Smooth muscle cell (in vitro differentiated cells): Measurements from ENCODE around the gene COIL. TPM values are rescaled to one million over a fixed set of nuclear protein-coding genes. Genes with fewer than 3 reads are reported as not detected.

Experiments used
- DNase-seq: peaks from one replicate; lab custom pipeline; 2025; ENCODE audit not compliant: unreplicated experiment; lab: John Stamatoyannopoulos, UW
- H2AFZ ChIP-seq: fragments of 200-600 bp; sonication (generic); 2 replicates; pipeline ENCODE4 v1.6.0; 2016; ENCODE audit warnings: antibody characterized with exemption, low read depth, mild to moderate bottlenecking
- H3F3A ChIP-seq: fragments of 200-600 bp; sonication (generic); 2 replicates; pipeline ENCODE4 v1.6.0; 2017; ENCODE audit warnings: antibody characterized with exemption, low read depth
- H3K27ac ChIP-seq: fragments of 200-600 bp; sonication (generic); 2 replicates; pipeline ENCODE4 v1.5.1; 2016; ENCODE audit warnings: low read depth, mild to moderate bottlenecking
- H3K27me3 ChIP-seq: fragments of 200-600 bp; sonication (generic); 2 replicates; pipeline ENCODE4 v1.6.1; 2016; ENCODE audit warnings: low read depth, mild to moderate bottlenecking
- H3K36me3 ChIP-seq: fragments of 200-600 bp; sonication (generic); 2 replicates; pipeline ENCODE4 v1.5.1; 2016; ENCODE audit warnings: low read depth
- H3K4me1 ChIP-seq: fragments of 200-600 bp; sonication (generic); 2 replicates; pipeline ENCODE4 v1.5.1; 2016; ENCODE audit warnings: low read depth
- H3K4me2 ChIP-seq: fragments of 200-600 bp; sonication (generic); 2 replicates; pipeline ENCODE4 v1.6.0; 2016; ENCODE audit warnings: mild to moderate bottlenecking
- H3K4me3 ChIP-seq: fragments of 200-600 bp; sonication (generic); 2 replicates; pipeline ENCODE4 v1.5.1; 2016; ENCODE audit warnings: mild to moderate bottlenecking
- H3K79me2 ChIP-seq: fragments of 200-600 bp; sonication (generic); 2 replicates; pipeline ENCODE4 v1.6.0; 2016; ENCODE audit warnings: low read depth, mild to moderate bottlenecking
- H3K9ac ChIP-seq: fragments of 200-600 bp; sonication (generic); 2 replicates; pipeline ENCODE4 v1.6.0; 2016; ENCODE audit warnings: low read depth
- H3K9me3 ChIP-seq: fragments of 200-600 bp; sonication (generic); replicated peaks from 2 replicates; pipeline ENCODE4 v1.5.1; 2016; ENCODE audit warnings: low read depth
- H4K20me1 ChIP-seq: fragments of 200-600 bp; sonication (generic); 2 replicates; pipeline ENCODE4 v1.6.0; 2016; ENCODE audit warnings: low read depth
- WGBS: methylation state at CpG from one replicate; pipeline ENCODE4 v1.1.7; 2016; ENCODE audit warnings: low lambda C conversion rate; 5-methylcytosine and 5-hydroxymethylcytosine counted together
- polyA plus RNA-seq: library from polyadenylated mRNA; unstranded; fragments of >200 nt; fragmentation: Nextera tagmentation; extraction: Ambion mirVana; gene quantifications from 2 replicates; pipeline ENCODE4 v1.2.1, GENCODE V29; 2016
- total RNA-seq: library from RNA; depleted of rRNA; stranded (reverse); fragments of >200 nt; gene quantifications from 2 replicates; pipeline ENCODE4 v1.2.3, GENCODE V29; 2014
- TF ChIP-seq, protein P1 (sequence below): fragments of 200-600 bp; sonication (generic); IDR thresholded peaks from 2 replicates; pipeline ENCODE4 v1.5.1; 2017; ENCODE audit warnings: borderline replicate concordance, mild to moderate bottlenecking, antibody characterized with exemption; ENCODE audit not compliant: insufficient read depth, poor library complexity, severe bottlenecking

COIL gene
- total and polyA plus RNA-seq, 2 experiments from 2014 or later: 15.5 to 30.3 TPM

DNA sequence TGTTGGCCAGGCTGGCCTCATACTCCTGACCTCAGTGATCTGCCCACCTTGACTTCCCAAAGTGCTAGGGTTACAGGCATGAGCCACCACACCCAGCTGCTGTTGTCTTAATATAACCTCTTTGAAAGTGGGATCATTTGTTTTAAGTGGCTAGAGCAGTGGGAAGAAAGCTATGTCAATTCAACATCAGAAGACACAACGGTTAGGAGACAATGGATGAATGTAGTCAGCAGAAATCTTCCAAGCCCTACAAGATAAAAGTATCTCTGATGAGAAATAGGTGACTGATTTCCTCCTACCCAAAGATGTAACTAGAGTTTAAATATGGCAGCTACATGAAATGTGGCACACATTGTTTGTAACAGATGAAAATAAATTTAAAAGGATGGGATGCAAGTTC lies 27.0 kb downstream of the COIL start:
- peaks cover 4% of the 10 kb centered on the region for H3K36me3 ChIP-seq
- H2AFZ ChIP-seq: no peak overlapping the region
- no peaks in the 10 kb centered on the region for H3K27me3 ChIP-seq
- WGBS: 97% methylated on average over 1 of the region's 1 CpG
- no peak overlapping the region for H3K27ac ChIP-seq
- no peak for DNase-seq
- H3K4me2 ChIP-seq: no peak overlapping the region
- H3K4me1 ChIP-seq: no peaks in the 10 kb centered on the region
- peaks cover 4% of the 10 kb centered on the region for H3K9me3 ChIP-seq
- H4K20me1 ChIP-seq: no peaks in the 10 kb centered on the region
- H3K9ac ChIP-seq: no peak overlapping the region
- H3K79me2 ChIP-seq: no peaks in the 10 kb centered on the region
- TF ChIP-seq, protein P1, sequence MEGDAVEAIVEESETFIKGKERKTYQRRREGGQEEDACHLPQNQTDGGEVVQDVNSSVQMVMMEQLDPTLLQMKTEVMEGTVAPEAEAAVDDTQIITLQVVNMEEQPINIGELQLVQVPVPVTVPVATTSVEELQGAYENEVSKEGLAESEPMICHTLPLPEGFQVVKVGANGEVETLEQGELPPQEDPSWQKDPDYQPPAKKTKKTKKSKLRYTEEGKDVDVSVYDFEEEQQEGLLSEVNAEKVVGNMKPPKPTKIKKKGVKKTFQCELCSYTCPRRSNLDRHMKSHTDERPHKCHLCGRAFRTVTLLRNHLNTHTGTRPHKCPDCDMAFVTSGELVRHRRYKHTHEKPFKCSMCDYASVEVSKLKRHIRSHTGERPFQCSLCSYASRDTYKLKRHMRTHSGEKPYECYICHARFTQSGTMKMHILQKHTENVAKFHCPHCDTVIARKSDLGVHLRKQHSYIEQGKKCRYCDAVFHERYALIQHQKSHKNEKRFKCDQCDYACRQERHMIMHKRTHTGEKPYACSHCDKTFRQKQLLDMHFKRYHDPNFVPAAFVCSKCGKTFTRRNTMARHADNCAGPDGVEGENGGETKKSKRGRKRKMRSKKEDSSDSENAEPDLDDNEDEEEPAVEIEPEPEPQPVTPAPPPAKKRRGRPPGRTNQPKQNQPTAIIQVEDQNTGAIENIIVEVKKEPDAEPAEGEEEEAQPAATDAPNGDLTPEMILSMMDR: no peak
- no peaks in the 10 kb centered on the region for H3F3A ChIP-seq
- H3K4me3 ChIP-seq: no peak overlapping the region

DNA sequence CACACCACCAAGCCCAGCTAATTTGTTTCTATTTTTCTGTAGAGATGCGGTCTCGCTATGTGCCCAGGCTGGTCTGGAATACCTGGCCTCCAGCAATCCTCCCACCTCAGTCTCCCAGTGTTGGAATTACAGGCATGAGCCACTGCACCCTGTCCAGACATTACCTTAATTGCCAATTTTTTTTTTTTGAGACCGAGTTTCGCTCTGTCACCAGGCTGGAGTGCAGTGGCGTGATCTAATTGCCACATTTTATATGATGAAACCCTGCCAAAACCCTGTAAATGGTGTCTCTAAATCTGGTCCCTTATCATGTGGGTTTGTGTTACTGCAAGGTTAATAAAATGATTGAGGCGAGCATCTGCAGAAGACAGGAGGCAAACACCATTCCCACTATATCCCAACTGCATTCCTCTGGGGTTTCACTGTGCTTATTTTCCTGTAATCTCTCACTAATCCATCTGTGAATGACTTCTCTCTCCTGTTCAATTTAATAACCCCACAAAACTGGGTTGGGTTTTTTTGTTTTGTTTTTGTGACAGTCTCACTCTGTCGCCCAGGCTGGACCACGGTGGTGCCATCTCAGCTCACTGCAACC lies 27.6 kb downstream of the COIL start:
- TF ChIP-seq, protein P1: no peak
- no peak for DNase-seq
- H3K4me2 ChIP-seq: no peak overlapping the region
- 98% methylated on average over 8 of the region's 8 CpGs for WGBS
- no peaks in the 10 kb centered on the region for H3F3A ChIP-seq
- no peak overlapping the region for H2AFZ ChIP-seq
- H3K36me3 ChIP-seq: peaks cover 4% of the 10 kb centered on the region
- H3K4me3 ChIP-seq: no peak overlapping the region
- H3K27me3 ChIP-seq: no peaks in the 10 kb centered on the region
- H3K4me1 ChIP-seq: no peaks in the 10 kb centered on the region
- no peaks in the 10 kb centered on the region for H3K79me2 ChIP-seq
- no peaks in the 10 kb centered on the region for H4K20me1 ChIP-seq
- no peak overlapping the region for H3K9ac ChIP-seq
- no peak overlapping the region for H3K27ac ChIP-seq
- H3K9me3 ChIP-seq: peaks cover 4% of the 10 kb centered on the region

DNA sequence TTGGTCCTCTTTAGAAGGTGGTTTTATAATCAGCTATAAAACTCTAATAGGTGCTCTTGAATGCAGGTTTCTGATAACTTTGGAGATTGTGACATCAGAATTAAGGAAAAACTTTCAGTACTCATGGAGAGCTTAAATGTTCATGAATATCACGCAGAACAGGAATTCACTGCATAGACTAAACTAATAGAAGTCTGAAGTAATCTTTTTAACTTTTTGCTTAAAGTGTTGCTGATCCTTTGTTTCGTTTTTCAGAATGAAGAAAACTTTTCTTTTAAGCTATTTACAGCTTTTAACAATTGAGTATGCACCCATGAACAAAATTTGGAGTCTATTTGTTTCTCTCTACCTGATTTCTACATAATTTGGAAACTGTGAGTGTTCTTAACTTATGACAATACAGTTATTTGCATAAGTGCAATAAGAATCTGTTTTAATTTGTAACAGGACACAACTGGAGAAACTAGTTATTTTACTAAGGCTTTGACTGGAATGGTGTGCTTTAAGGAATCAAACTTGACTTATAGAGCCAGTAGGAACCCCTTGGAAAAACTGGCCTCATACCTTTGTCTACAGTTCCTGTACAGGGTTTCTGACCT lies 30.0 kb downstream of the COIL start:
- Histone ChIP-seq H3F3A (no peaks in the 10 kb centered on the region), H3K4me2 (no peak overlapping the region), H4K20me1 (no peaks in the 10 kb centered on the region), H3K27ac (no peak overlapping the region), H3K4me1 (no peaks in the 10 kb centered on the region), H3K9ac (no peak overlapping the region), H3K36me3 (peaks cover 4% of the 10 kb centered on the region), H3K79me2 (no peaks in the 10 kb centered on the region), H3K27me3 (no peaks in the 10 kb centered on the region), H3K9me3 (peaks cover 4% of the 10 kb centered on the region), H2AFZ (no peak overlapping the region), H3K4me3 (no peak overlapping the region)
- WGBS: 93% methylated on average over 2 of the region's 2 CpGs
- TF ChIP-seq, protein P1: no peak
- DNase-seq: no peak
